HepG2 (cell line): Measurements from ENCODE around the gene NRK. TPM values are rescaled to one million over a fixed set of nuclear protein-coding genes. Genes with fewer than 3 reads are reported as not detected.

Experiments
- polyA plus RNA-seq, 8 experiments: library from polyadenylated mRNA; depleted of rRNA in 3 of 8; stranded (reverse) in 7 of 8; unstranded in 1 of 8; fragments of >200 nt; fragmentation: Illumina TruSeq in 4 of 8; extraction: Trizol in 4 of 8; gene quantifications; 2 replicates each; pipeline versions ENCODE4 v1.2.1 to v1.2.3, GENCODE V29; 2011 to 2016; ENCODE audit warnings: low read depth in 4 of 8, missing spikeins in 1 of 8, mixed read lengths in 1 of 8; ENCODE audit not compliant: insufficient read depth in 1 of 8
- total RNA-seq, 5 experiments: library from RNA; depleted of rRNA; stranded (reverse); fragments of >200 nt; fragmentation: Illumina TruSeq; extraction: Trizol; gene quantifications; 2 replicates each; pipeline ENCODE4 v1.2.3, GENCODE V29; 2016; ENCODE audit warnings: low read depth in 1 of 5

NRK gene
- total and polyA plus RNA-seq, 2 of the 13 experiments (the other 11 are each of a cell fraction or from before 2014, with no cell fraction given), result not detected

Other genes with a start within 250 kb of the NRK start
- 163 and 315 TPM in 2 replicates for gene SERPINA7, start 216.2 kb downstream of the NRK start, total RNA-seq (2016; rRNA removed; fragmentation: Illumina TruSeq; extraction: Trizol)
- 421 and 456 TPM in 2 replicates for gene SERPINA7, start 216.2 kb downstream of the NRK start, polyA plus RNA-seq (2011; rRNA removed)